Measurements from ENCODE around the gene NOP14.

GRCh38 chr4:2901186-2901585 is 62.0 kb downstream of the NOP14 start:
- TF ChIP-seq SAP30 (IDR thresholded peaks at IDR 0.05; ENCODE audit: insufficient read depth, insufficient replicate concordance, low read length) (no peak), CTCF (IDR thresholded peaks at IDR 0.05; ENCODE audit: control extremely low read depth in 1 of 3, insufficient read depth in 1 of 3, low read depth in 1 of 3, low read length in 3 of 3) (no peak), MAX (IDR thresholded peaks at IDR 0.05) (no peak), CHD2 (IDR thresholded peaks at IDR 0.05; ENCODE audit: low read length) (no peak), TCF12 (IDR thresholded peaks at IDR 0.05; ENCODE audit: low read depth, low read length) (no peak), JUND (IDR thresholded peaks at IDR 0.05; ENCODE audit: low read length) (no peak), EZH2 (IDR thresholded peaks at IDR 0.05; ENCODE audit: low read depth, low read length, severe bottlenecking) (no peak)
